GM15510 (cell line): Measurements from ENCODE around the gene GSTM1.

ENCODE experiments used
- POLR2A ChIP-seq: IDR thresholded peaks from 3 replicates; pipeline ENCODE4 v1.6.1; 2011; ENCODE audit warnings: borderline replicate concordance; ENCODE audit not compliant: insufficient read length; ENCODE audit errors: extremely low read depth

The GSTM1 gene

DNA sequence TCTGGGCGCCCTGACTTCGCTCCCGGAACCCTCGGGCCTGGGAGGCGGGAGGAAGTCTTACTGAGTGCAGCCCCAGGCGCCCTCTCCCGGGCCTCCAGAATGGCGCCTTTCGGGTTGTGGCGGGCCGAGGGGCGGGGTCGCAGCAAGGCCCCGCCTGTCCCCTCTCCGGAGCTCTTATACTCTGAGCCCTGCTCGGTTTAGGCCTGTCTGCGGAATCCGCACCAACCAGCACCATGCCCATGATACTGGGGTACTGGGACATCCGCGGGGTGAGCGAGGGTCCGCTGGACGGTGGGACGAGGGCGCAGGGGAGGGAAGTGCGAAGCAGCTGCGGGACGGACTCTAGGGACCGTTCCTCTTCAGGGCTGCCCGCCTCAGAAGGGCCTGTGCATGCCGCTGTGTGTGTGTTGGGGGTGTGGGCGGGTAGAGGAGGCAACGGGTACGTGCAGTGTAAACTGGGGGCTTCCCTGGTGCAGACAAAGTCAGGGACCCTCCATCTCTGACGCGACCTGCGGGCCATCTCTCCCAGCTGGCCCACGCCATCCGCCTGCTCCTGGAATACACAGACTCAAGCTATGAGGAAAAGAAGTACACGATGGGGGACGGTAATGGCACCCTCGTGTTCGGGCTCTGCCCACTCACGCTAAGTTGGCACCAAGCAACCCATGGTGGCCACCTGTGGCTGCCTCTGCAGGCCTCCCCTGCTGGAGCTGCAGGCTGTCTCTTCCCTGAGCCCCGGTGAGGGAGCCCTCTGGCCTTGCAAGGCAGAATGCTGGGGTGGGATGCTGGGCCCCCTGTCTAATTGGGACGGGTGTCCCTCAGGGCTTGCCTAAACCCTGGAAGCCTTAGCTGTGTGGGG is at the start of gene GSTM1:
TSS of gene GSTM1 (plus strand) at position 177 of the 859 bp plus-strand sequence. CDS start at position 234, 57 bp downstream.
- no peak for TF ChIP-seq POLR2A

DNA sequence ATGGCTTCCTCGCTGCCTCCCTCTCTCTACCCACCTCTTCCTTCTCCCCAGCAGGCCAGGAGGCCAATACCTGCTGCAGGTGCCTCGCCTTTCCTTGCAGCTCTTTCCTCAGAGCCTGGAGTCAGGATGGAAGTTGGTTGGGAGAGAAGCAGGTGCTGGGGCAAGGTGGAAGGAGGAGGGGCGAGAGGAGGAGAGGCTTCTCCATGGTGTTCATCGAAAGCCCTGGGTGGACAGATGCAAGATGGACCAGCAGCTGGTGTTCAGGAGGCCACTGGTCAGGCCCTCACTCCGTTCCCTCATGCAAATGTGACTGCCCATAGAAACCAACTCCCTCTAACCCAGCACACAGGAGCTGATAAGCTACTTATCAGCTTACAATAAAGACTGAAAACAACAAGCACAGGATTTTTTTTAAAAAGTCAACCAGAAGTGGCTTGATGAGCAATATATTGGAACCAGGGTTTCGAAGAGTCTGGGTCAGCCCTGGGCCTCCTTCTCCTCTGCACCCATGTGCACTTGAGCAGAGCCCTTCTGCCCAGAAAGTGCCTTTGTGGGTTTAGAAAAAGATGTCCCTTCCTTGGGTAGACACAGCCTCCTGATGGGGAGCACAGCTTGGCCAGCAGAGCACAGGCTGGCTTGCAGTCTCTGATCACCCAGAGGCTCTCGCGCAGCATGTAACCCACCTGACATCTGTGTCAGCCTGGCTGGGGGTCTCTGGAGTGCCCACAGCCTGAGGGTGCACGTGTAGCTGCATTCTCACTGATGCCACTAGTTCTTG is 48.4 kb upstream of the GSTM1 start:
- no peak for TF ChIP-seq POLR2A

DNA sequence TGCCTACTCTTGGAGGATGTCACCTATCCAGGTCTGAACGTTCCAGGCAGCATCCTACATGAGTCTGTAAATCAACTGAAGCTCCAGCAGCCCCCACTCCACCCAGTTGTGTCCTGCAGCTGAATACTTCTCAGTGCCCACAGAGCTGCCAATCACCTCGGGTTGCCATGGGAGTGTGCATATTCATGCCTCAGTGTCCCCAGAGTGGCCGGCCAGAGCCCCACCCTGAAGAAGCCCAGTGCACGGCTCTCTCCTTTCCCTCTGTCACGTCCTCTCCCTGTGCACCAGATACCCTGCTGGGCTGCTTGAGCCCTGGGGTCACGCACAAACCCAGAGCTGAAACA is 47.8 kb upstream of the GSTM1 start:
- no peak for TF ChIP-seq POLR2A

DNA sequence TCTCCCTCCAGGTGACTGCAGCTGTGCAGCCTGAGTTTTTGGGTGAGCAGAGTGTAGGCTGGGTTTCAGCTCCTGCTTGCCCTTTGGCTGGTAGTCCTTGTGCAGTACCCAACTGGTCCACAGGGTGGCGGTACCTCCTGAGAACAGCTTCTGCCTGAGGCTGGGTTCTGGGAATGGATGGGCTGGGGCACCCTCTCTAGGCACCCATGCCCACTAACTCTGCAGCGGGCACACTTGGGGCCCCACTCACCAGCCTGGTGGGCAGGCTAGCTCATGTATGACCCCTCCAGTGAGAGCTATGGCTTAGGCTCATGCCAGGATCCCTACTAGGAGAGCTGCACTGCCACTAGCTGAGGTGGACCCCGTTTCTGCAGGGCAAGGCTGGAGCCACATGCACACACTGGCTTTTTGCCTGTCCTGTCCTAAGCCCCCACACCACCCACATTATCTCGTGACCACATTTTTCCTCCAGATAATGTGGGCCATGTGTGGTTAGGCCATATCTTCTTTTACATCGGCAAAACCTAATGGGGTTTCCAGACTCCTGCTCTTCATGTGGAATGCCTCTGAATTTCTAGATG is 47.2 kb upstream of the GSTM1 start:
- no peak for TF ChIP-seq POLR2A

DNA sequence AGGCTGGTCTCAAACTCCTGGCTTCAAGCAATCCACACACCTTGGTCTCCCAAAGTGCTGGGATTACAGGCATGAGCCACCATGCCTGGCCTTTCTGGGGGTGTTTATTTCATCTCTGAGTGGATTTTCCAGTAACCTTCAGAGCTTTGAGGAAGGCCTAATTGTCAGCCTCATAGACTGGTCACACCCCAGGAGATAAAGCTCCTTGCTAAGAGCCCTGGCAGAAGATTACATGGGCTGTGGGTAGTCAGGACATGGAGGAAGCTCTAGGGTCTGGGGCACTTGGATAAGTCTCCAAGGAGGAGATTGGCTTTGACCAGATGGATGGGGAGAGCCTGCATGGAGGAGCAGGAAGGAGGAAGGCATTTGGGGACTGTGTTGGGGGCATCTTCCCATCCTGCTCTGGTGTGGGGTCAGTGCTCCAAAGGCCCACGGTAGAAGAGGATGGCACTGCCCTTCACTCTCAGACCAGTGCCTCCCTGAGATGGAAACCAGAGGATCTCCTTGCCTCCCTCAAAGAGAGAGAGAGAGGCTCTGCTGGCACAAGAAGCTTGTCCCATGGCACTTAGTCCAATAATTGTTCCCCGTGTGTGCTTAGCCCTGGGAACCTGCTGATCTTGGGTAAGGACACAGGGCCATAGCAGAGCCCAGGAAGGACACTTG is 46.4 kb upstream of the GSTM1 start:
- TF ChIP-seq POLR2A = no peak

DNA sequence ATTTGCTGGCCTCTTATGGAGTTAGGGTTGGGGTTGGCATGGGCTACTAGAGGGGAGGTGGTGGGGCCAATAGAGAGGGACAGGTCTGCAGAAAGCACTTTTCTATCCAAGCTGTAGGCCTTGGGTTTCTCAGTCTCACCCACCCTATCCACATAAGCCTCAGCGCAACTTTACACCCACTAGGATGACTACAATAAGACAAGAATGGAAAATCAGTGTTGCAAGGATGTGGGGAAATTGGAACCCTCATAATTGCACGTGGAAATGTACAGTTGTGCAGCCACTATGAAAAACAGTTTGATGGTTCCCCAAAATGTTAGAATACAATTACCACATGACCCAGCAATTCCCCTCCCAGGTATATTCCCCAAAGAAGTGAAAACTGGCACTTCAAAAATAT is 45.8 kb upstream of the GSTM1 start:
- no peak for TF ChIP-seq POLR2A

DNA sequence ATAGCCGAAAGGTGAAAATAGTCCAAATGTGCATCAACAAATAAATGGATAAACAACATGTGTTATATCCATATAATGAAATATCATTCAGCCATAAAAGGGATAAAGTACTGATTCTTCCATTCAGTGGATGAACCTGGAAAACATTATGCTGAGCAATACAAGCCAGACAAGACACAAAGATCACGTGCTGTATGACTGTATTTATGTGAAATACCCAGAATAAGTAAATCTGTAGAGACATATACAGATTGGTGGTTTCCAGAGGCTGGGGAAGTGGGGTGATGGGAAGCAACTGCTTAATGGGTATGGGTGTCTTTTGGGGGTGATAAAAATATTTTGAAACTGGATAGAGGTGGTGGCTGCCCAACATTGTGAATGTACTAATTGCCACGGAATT is 45.0 kb upstream of the GSTM1 start:
- no peak for TF ChIP-seq POLR2A

DNA sequence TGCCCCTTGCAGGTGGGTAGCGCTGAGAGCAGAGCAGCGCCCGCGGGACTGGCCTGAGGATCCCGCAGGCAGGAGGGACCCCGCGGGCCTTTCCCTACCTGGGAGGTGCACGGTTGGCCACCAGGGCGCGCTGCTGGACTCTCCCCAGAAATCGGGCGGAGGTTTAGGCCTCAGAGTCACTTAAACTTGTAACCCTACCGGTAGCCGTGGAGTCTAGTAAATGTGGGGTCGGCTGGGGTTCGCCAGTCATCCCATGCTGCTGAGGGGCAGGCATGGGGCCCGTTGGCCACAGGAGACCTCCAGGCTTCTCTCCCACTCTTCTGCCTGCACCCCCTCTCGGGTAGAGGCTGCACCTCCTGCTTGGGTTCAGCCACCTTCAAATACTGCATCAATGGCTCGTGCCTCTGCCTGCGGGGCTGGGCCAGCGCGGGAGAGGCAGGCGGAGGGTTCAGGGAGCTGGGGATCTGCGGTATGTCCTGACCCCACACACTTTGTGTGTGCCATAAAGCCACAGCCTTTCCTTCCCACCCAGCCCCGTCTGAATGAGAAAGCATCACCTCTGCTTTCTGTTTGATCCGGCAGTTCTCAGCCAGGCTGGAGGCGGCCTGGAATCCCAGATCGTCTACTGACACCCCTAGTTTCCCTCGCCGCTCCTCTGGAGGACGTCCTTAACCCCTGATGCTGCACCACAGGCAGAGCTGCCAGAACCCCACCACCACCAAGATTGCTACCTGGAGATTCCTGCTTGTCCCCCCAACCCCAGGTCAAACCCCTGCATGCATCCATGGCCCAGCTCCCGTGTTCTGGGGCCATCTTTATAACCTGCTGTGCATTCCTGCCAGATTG is 44.0 kb upstream of the GSTM1 start:
- no peak for TF ChIP-seq POLR2A

DNA sequence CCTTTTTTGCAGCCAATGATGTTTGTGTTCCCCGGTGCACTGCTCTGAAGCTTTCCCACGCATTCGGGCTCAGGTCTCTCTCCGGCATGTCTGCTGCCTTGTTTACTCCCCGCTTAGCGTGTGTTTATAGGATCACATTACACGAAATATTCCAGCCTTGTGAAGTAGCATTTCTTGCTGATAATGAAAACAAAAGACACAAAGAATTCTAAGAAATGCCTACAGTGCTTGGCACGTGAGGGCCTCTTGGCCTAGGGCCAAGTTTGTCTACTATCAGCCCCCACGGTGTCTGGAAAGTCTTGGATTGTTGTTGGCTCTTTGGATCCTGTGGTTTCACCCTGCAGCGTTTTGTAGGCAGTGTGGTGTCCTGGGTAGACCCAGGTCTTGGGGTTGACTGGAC is 42.9 kb upstream of the GSTM1 start:
- no peak for TF ChIP-seq POLR2A

DNA sequence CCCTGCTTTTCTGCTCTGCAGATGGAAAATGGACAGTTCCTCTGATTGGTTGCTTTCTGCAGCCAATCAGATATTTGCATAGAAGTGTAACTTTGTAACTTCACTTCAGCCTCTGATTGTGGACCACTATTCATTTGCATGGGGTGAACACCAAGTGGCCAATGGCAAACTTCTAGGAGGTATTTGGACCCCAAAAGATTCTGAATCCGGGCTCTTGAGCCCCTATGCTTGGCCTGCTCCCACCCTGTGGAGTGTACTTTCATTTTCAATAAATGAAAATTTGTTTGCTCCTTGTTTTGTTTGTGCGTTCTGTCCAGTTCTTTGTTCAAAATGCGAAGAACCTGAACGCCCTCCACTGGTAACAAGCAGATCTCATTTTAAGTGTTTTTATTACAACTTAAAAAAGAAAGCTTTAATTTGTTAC is 38.1 kb upstream of the GSTM1 start:
- no peak for TF ChIP-seq POLR2A

DNA sequence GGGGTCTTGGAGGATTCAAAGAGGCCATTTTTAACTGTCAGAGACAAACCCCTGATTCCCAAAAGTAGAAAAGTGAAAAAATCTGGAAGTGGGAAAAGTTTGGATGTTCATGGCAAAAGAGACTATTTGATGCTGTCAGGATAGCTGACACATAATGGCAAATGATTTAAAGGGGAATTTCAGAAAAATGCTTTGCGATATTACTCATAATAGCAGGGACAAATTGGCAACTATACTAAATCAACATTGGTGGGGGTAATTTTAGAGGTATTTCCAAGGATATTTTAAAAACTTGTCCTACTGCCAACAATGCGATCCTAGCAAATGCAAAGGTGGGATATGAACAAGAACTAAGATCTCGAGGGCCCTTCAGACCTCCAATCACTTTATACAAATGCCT is 37.0 kb upstream of the GSTM1 start:
- TF ChIP-seq POLR2A = no peak

DNA sequence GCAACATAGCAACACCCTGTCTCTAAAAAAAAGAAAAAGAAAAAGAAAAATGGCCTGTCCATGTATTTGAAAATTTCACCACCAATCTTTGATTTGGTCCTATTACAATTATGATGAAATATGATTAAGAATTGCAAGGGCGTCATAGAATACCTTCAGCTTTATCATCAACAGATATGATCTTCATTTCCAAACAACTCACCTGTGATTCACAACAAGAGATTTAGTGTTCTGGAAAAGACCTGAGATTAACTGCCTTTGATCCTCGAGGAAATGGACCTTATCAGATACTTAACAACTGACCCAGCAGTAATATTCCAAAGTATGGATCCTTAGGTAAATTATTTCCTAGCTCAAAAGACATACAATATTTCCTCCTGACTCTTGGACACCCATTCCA is 35.2 kb upstream of the GSTM1 start:
- TF ChIP-seq POLR2A = no peak

DNA sequence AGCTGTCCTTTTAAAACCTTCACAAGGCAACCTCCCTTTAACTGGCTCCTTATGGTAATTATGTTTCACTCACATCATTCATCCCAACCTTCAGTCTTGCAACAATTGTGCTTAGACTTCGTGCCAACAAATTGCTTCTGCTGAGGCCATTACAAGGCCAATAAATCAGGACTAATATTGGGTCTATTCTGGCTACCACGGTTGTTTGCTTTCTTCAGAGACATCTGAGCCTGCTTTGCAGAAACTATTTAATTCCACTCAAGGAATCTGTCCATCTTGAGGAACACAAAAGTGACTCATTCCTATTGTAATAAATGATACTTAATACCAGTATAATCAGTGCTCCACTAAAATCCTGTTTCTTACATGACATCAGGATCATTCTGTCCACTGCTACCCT is 34.3 kb upstream of the GSTM1 start:
- TF ChIP-seq POLR2A = no peak

DNA sequence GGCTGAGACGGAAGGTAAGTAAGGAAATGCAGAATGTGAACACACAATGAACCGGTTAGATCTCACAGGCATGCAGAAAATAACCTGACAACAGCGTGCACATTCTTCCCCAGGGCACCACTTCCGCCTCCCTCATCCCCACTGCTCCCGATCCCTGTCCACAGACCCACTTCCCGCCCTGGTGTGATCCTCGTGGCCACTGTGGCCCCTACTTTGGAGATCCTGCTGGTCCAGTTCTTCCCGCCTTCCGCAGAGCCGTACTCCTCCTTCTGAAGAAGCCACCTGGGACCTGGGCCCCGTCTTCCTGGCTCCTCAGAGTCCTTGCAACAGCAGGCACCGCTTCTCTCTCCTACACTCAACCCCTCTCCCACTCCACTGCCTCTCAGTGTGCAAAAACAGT is 33.1 kb upstream of the GSTM1 start:
- no peak for TF ChIP-seq POLR2A
